Brain microvascular endothelial cell (primary cell): ENCODE measurements around the gene GEMIN8.

Source experiments
- DNase-seq: peaks from one replicate; pipeline ENCODE4 v3.0.0-alpha.2; 2020
- H3K27ac ChIP-seq: fragments of 250-450 bp; sonication (Bioruptor Pico); 2 replicates; pipeline ENCODE4 v1.5.1; 2020; ENCODE audit warnings: mild to moderate bottlenecking, moderate library complexity
- H3K27me3 ChIP-seq: fragments of 250-450 bp; sonication (Bioruptor Pico); replicated peaks from 2 replicates; pipeline ENCODE4 v1.5.1; 2020; ENCODE audit warnings: mild to moderate bottlenecking
- H3K36me3 ChIP-seq: fragments of 250-450 bp; sonication (Bioruptor Pico); replicated peaks from 2 replicates; pipeline ENCODE4 v1.5.1; 2020; ENCODE audit warnings: mild to moderate bottlenecking
- H3K4me3 ChIP-seq: 2 replicates; pipeline ENCODE4 v1.5.1; 2011; ENCODE audit warnings: low read depth, mild to moderate bottlenecking, control low read depth, low read length, moderate library complexity
- CTCF ChIP-seq: IDR thresholded peaks from 2 replicates; pipeline ENCODE4 v1.5.1; 2011; ENCODE audit warnings: low read depth, mild to moderate bottlenecking, moderate library complexity, low read length, control low read depth, inconsistent platforms; ENCODE audit errors: missing control alignments
- in situ Hi-C: cut with HindIII; loops from 2 replicates; pipeline ENCODE4 v1.10.0; 2017; ENCODE audit warnings: low sequenced_read_pairs, low pct_ligation_motif_present

GEMIN8 gene

GRCh38 chrX:13985697-13986435 lies 43.8 kb downstream of the GEMIN8 start:
- no peak for TF ChIP-seq CTCF
- in situ Hi-C loops, result no loop called here
- no peak overlapping the region for H3K27ac ChIP-seq
- no peaks in the 10 kb centered on the region for H3K36me3 ChIP-seq
- H3K4me3 ChIP-seq, result no peak overlapping the region
- no peak for DNase-seq
- H3K27me3 ChIP-seq, result no peaks in the 10 kb centered on the region

- no peak for DNase-seq
- TF ChIP-seq CTCF, result no peak
- Histone ChIP-seq H3K27me3 (no peaks in the 10 kb centered on the region), H3K4me3 (no peak overlapping the region), H3K27ac (no peak overlapping the region), H3K36me3 (no peaks in the 10 kb centered on the region)
- in situ Hi-C loops, result no loop called here
Observed at GRCh38 chrX:13983734-13984133, 46.0 kb downstream of the GEMIN8 start.

DNA sequence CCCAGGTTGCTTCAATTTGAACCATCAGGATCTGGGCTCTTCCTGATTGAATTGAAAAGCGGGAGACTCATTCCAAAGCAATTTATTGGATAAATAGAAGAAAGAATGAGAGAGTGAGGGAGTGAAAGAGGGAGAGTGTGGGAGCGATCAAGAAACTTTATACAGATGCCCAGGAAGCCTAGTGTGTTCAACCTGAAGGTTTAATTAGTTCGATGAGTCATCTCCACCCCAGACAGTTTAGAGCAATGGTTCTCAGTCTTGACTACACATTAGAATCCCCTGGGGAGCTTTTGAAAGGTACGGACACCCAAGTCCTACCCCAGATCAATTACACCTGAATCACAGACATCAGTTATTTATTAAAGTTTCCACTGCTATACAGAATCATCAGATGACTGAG lies 61.5 kb downstream of the GEMIN8 start:
- TF ChIP-seq CTCF, result no peak
- in situ Hi-C loops, result no loop called here
- no peak overlapping the region for H3K27ac ChIP-seq
- no peak overlapping the region for H3K4me3 ChIP-seq
- H3K27me3 ChIP-seq, result no peaks in the 10 kb centered on the region
- no peaks in the 10 kb centered on the region for H3K36me3 ChIP-seq
- DNase-seq, result no peak

GRCh38 chrX:13967636-13968035 lies 62.1 kb downstream of the GEMIN8 start:
- no peak for DNase-seq
- Histone ChIP-seq H3K36me3 (no peaks in the 10 kb centered on the region), H3K27me3 (no peaks in the 10 kb centered on the region), H3K4me3 (no peak overlapping the region), H3K27ac (no peak overlapping the region)
- no peak for TF ChIP-seq CTCF
- in situ Hi-C loops, result no loop called here

DNA sequence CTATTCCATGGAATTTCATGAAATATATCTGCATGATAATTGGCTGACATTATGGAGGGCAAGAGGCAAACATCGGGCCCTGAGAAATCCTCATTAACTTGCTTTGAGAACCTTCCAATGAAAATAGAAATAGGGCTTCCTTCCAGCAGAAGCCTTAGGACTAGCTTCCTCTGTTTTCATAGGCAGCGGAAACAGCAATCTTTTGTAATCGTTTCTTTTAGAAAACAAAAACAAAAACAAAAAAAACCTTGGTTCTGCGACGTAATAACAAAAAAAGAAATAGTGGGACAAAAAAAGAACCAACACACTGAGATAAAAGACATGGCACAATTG lies 62.9 kb downstream of the GEMIN8 start:
- Histone ChIP-seq H3K4me3 (no peak overlapping the region), H3K36me3 (no peaks in the 10 kb centered on the region), H3K27ac (no peak overlapping the region), H3K27me3 (no peaks in the 10 kb centered on the region)
- DNase-seq, result no peak
- in situ Hi-C loops, result no loop called here
- no peak for TF ChIP-seq CTCF
